Stimulated activated CD4-positive, alpha-beta T cell treated with anti-CD3 and anti-CD28 coated beads, Interleukin-15, amount 100 ng/mL, for 48 hours (primary cell): ENCODE measurements around the gene NDUFC1.

Experiments
- DNase-seq, 2 donors: peaks; one replicate each; pipeline ENCODE4 v3.0.0-alpha.2; 2020; ENCODE audit warnings: low read depth in 2 of 2

The NDUFC1 gene

GRCh38 chr4:139247700-139248238 is 54.5 kb downstream of the NDUFC1 start:
- no peak for DNase-seq

- DNase-seq = no peak
These were observed 55.0 kb downstream of the NDUFC1 start for GRCh38 chr4:139247241-139247640.

GRCh38 chr4:139246166-139246565 is 56.1 kb downstream of the NDUFC1 start:
- DNase-seq = no peak

GRCh38 chr4:139245590-139245989 is 56.7 kb downstream of the NDUFC1 start:
- DNase-seq = no peak

GRCh38 chr4:139243448-139244365 is 58.6 kb downstream of the NDUFC1 start:
- no peak for DNase-seq

GRCh38 chr4:139242511-139243051 is 59.7 kb downstream of the NDUFC1 start:
- no peak for DNase-seq

GRCh38 chr4:139241784-139242151 is 60.5 kb downstream of the NDUFC1 start:
- DNase-seq = no peak

GRCh38 chr4:139241086-139241783 is 61.0 kb downstream of the NDUFC1 start:
- no peak for DNase-seq
